Dedifferentiated amniotic fluid mesenchymal stem cell (primary cell): ENCODE data around the gene ADGRF5.

Experiments
- DNase-seq: peaks from one replicate; pipeline ENCODE4 v3.0.0-alpha.2; 2016; ENCODE audit errors: extremely low spot score

ADGRF5 gene

GRCh38 chr6:46930331-46930730, 8.6 kb upstream of the ADGRF5 start:
- DNase-seq = no peak

- no peak for DNase-seq
Measured at GRCh38 chr6:46927066-46927465, 5.3 kb upstream of the ADGRF5 start.

- DNase-seq = no peak
Measured at GRCh38 chr6:46926481-46926880, 4.7 kb upstream of the ADGRF5 start.

GRCh38 chr6:46925563-46926253, 4.0 kb upstream of the ADGRF5 start:
- DNase-seq = no peak

- DNase-seq = no peak
Measured at GRCh38 chr6:46923476-46923875, 1.7 kb upstream of the ADGRF5 start.

GRCh38 chr6:46921059-46921458, 679 bp downstream of the ADGRF5 start:
- no peak for DNase-seq

DNA sequence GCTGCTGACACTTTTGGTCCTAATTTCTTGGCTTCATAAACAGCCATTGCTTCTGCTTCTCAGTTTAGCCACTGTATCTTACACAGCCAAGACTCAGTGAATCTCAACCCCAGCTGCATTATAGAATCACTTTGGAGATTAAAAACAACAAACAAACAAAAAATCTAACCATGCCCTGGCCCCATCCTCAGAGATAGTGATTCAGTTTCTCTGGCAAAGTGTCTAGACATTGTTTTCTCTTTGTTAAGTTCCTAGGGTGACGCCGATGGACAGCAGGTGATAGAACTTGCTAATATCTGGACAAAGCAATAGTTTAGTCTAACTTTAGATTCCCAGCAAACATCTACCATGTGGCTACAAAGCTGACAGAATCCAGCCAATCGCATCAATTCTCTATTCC, 2.9 kb downstream of the ADGRF5 start:
- DNase-seq = no peak

DNA sequence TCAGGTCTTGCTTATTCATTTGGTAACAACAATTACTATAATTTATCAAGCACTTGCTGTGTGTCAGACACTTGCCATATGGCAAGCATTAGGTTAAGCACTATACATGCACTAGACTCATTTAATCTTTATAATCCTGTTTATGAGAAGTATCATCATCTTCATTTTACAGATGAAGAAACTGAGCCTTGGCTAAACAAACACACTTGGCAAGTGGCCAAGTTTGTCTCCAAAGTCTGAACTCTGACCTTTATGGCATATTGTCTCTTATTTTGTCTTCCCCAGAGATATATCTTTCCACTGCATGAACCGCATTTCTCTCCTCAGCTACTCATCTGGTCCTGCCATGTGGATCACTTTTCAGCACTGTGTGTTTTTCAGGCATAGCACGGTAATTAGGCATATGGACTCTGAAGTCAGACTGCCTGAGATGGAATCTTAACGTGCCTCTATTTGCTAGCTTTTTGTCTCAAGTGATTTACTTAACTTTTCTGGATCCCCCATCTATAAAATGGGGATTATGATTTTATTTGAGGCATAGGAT, 4.7 kb downstream of the ADGRF5 start:
- DNase-seq = no peak

DNA sequence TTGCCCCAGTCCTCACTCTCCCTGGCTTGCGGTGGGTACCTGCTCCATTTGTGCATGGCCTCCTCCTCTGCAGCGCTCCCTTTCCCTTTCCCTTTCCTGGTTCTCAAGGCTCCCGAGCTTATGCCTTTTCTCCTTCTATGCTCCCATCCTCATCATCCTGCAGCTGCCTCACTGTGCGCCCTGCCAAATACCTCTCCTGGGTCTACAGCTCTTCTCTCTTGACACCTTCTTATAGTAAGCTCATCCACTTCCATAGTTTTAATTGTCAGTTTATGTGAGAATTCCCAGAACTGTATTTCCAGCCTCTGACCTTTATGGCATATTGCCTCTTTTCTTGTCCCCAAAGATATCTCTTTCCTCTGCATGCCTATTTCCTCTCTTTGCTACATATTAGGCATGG, 5.9 kb downstream of the ADGRF5 start:
- DNase-seq = no peak

GRCh38 chr6:46915380-46915779, 6.4 kb downstream of the ADGRF5 start:
- no peak for DNase-seq

- DNase-seq = no peak
Measured at GRCh38 chr6:46914279-46914810, 7.4 kb downstream of the ADGRF5 start.

GRCh38 chr6:46909371-46909770, 12.4 kb downstream of the ADGRF5 start:
- DNase-seq = no peak

DNA sequence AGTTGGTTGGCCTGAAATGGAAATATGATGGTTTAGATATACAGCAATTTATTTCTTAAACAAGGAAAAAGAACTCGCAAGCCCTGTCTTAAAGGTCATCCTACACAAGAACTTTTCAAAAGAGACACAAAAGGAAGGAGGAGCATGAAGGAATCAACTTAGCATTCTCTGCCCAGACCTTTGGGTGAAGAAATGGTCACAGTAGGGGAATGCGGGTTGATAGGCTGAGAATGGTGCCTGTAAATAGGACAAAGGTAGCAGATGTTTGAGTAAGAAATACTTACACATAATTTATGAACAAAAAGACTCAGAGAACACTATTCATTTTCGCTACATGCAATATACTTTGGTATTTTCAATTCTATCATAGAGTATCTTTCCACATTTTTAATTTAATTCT, 15.0 kb downstream of the ADGRF5 start:
- DNase-seq = no peak

GRCh38 chr6:46904117-46904516, 17.6 kb downstream of the ADGRF5 start:
- no peak for DNase-seq

DNA sequence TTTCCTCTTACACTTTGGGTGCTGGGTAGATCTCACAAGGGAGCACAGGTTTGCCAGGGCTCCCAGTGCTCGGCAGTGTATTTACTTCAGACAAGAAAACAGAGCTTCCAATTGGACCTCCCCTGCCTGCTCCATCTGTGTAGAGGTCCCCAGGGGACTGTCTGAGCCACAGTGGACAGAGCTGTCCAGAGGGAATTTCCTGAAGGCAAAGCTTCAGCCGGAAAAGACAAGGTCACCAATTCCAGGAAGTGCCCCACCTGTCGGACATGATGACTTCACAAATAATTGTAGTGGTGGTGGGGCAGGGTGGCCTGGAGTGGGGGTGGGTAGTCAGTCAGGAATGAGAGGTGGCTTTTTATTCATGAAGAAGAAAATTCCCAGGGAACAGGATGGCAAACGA, 18.6 kb downstream of the ADGRF5 start:
- DNase-seq = no peak

DNA sequence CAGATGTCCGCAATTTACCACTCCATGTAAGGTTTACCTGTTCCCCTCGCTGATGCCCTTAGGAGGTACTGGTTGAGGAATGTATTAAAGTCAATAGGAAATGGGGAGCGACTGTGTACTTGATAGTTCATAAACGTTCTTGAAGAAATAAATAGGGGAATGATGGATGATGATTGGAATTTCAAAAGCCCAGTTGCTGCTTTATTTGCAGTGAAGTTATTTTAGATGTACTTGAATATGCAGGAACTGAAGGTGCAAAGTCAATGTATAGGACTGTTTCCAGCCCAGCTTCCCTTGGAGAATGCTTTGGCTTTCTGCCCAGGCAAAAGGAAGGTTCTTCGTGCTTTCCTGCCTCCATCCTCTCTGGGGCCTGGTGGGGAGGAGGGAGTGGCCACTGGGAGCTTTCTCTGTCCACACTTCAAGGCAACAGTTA, 19.8 kb downstream of the ADGRF5 start:
- no peak for DNase-seq

DNA sequence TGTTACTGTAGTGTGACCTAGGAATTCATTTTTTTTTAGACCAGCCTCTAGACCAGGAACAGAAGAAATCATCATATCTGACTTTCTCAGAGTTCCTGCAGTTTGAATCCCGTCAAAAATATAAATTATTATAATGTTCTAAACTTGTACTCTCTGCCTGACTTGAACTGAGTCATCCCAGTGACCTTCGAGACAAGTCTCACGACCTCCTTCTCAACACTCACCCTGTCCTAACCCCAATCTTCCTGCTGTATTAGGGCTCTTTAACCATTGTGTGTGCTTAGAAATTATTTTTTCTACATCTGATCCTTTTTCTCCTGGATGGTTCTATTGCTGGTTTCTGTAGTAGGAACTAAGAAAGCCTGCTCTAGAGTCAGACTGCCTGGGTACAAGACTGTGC, 21.5 kb downstream of the ADGRF5 start:
- DNase-seq = no peak

DNA sequence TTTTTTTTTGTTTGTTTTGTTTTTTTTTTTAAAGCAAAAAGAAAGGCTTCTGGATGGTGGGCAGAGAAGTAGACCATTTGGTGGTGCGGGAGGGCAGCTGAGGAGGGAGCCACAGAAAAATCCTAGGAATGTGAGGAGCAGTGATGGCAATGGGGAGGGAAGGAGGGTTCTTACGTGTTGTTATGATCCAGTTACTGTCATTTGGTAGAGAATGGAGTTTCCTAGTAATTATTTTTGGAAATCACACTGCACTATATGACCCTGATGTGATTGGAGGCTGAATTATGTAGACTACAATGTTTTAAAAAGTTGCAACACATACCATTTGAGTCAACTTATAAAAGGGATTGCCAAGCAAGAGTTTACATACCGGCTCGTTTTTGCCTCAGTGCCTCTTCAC, 22.1 kb downstream of the ADGRF5 start:
- no peak for DNase-seq

- no peak for DNase-seq
Measured at GRCh38 chr6:46898006-46898405, 23.7 kb downstream of the ADGRF5 start.

DNA sequence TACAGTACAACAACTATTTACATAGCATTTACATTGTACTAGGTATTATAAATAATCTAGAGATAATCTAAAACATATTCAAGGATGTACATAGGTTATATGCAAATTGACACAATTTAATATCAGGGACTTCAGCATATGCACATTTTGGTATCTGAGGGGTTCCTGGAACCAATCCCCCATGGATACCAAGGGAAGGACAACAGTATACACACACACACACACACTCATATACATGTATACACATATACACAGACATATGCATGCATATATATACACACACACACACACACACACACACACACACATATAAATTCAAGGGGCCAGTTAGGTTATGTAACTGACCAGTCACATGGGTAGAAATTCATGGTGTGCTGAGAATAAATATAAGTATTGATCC, 24.9 kb downstream of the ADGRF5 start:
- DNase-seq = no peak

DNA sequence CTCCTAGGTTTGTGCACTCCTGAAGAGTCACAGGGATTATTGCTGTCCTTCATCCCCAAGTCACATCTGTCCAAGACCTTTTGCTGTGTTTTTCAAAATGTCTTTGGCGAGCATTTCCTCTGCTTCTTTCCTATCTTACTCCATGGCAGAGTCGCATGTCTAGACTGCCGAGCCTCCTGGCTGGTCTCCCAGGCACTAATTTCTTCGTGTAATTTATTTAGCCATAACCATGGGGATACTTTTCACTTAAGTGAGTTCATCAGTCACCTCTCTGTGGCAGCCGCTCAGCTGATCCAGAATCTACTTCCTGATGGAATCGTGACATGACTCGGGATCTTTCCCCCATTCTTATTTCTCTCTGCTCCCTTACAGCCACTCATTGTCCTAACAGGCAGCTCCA, 25.8 kb downstream of the ADGRF5 start:
- no peak for DNase-seq

DNA sequence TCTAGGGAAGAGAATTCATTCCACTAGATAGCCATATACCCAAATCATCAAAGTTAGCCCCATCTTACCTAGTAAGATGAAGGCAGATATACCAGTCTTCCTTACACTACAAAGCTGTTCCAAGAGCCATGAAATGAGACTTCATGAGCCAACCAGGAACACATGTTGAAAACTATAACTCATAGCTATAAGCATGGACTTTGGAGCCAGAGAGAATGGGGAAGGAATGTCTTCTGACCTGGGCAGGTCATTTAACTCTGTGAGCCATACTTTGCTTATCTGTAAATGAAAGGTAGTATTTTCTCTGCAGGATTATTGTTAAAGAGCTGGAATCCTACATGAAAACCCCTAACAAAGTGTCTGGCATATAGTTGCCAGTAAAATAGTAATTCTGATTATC, 27.3 kb downstream of the ADGRF5 start:
- no peak for DNase-seq

- no peak for DNase-seq
Measured at GRCh38 chr6:46893648-46894047, 28.1 kb downstream of the ADGRF5 start.
